Measurements from ENCODE around the gene ADAM8.

The ADAM8 gene

GRCh38 chr10:133243593-133243992 lies 33.1 kb downstream of the ADAM8 start:
- Mint-ChIP-seq H3K4me1 (peaks cover 43% of the 10 kb centered on the region), H3K27ac (no peak overlapping the region), H3K27me3 (ENCODE audit: low read depth, poor library complexity) (peaks cover 20% of the 10 kb centered on the region), H3K4me3 (no peak overlapping the region), H3K9me3 (no peaks in the 10 kb centered on the region), H3K36me3 (ENCODE audit: low read depth) (no peaks in the 10 kb centered on the region)
- DNase-seq: no peak
- no peak for TF ChIP-seq CTCF (IDR thresholded peaks at IDR 0.05)

- DNase-seq: no peak
- Mint-ChIP-seq H3K27ac (no peak overlapping the region), H3K4me3 (no peak overlapping the region)
These were observed 33.9 kb downstream of the ADAM8 start for GRCh38 chr10:133242611-133243356.

GRCh38 chr10:133241501-133242205 lies 35.0 kb downstream of the ADAM8 start:
- peaks cover 34% of the 10 kb centered on the region for H3K4me1 Mint-ChIP-seq
- H3K36me3 Mint-ChIP-seq (ENCODE audit: low read depth): no peaks in the 10 kb centered on the region
- no peak for TF ChIP-seq CTCF (IDR thresholded peaks at IDR 0.05)
- no peak overlapping the region for H3K4me3 Mint-ChIP-seq
- DNase-seq: no peak
- H3K27me3 Mint-ChIP-seq (ENCODE audit: low read depth, poor library complexity): peaks cover 34% of the 10 kb centered on the region
- no peaks in the 10 kb centered on the region for H3K9me3 Mint-ChIP-seq
- no peak overlapping the region for H3K27ac Mint-ChIP-seq

More at GRCh38 chr10:133242611-133243356, 33.9 kb downstream of the ADAM8 start:
- H3K9me3 Mint-ChIP-seq: no peaks in the 10 kb centered on the region
- no peaks in the 10 kb centered on the region for H3K36me3 Mint-ChIP-seq (ENCODE audit: low read depth)
- peaks cover 28% of the 10 kb centered on the region for H3K27me3 Mint-ChIP-seq (ENCODE audit: low read depth, poor library complexity)
- TF ChIP-seq CTCF (IDR thresholded peaks at IDR 0.05): no peak
- peaks cover 45% of the 10 kb centered on the region for H3K4me1 Mint-ChIP-seq

GRCh38 chr10:133239990-133240389 lies 36.7 kb downstream of the ADAM8 start:
- TF ChIP-seq CTCF (IDR thresholded peaks at IDR 0.05): no peak
- no peaks in the 10 kb centered on the region for H3K36me3 Mint-ChIP-seq (ENCODE audit: low read depth)
- peaks cover 43% of the 10 kb centered on the region for H3K27me3 Mint-ChIP-seq (ENCODE audit: low read depth, poor library complexity)
- H3K4me3 Mint-ChIP-seq: no peak overlapping the region
- DNase-seq: no peak
- H3K4me1 Mint-ChIP-seq: peaks cover 24% of the 10 kb centered on the region
- H3K27ac Mint-ChIP-seq: no peak overlapping the region
- no peaks in the 10 kb centered on the region for H3K9me3 Mint-ChIP-seq

GRCh38 chr10:133238466-133238804 lies 38.2 kb downstream of the ADAM8 start:
- H3K9me3 Mint-ChIP-seq: peaks cover under 1% of the 10 kb centered on the region
- peaks cover 58% of the 10 kb centered on the region for H3K27me3 Mint-ChIP-seq (ENCODE audit: low read depth, poor library complexity)
- peak overlapping the region; percentile 62 for H3K4me3 Mint-ChIP-seq
- no peaks in the 10 kb centered on the region for H3K36me3 Mint-ChIP-seq (ENCODE audit: low read depth)
- H3K27ac Mint-ChIP-seq: no peak overlapping the region
- no peak for TF ChIP-seq CTCF (IDR thresholded peaks at IDR 0.05)
- DNase-seq: no peak
- H3K4me1 Mint-ChIP-seq: peaks cover 24% of the 10 kb centered on the region
